ENCODE results near the gene ACOT9.
A peak's percentile ranks its signal among the peaks of the same experiment; 100 is the strongest.
"Not testable (repeated sequence)": the region's sequence is repeated elsewhere in the genome, so short reads cannot be mapped to it uniquely, and the experiment has no call there.

Gene ACOT9

DNA sequence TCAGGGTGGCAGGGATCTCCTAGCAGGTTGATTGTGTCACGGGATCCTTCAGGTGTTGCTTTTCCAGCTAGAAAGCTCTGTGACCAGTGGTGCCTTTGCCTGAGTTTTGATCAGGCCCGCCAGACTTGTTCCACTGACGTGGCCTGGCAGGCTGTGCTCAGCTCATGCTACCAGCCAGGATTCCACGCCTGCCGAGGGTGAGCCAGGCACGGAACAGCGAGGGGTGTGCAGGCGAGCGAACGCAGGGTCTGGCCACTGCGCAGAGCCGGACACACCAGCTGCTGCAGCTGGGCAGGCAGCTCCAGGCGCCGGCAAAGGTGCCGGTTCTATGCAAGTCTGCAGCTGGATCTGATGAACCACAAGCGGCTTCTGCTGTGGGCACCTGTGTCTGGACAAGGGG, 22.8 kb upstream of the ACOT9 start:
- no peak for DNase-seq (ENCODE audit: low read depth)

DNA sequence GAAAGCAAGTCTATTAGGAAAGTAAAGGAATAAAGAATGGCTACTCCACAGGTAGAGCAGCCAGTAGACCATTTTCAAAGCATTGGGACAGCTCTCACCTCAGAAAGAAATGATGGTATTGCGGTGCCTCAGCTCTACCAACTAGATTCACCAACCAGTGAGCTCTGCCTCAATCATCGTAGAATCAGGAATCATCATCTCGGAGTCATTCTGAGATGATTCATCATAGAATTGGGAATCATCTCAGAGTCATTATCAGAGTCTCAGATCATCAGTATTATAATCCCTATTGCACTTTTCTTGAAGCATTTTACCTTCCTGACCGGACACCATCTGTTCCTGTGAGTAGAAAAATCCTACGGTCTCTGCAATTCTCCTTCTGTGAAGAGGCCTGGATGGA, 22.4 kb upstream of the ACOT9 start:
- peak; percentile 13 for DNase-seq (ENCODE audit: low read depth)

DNA sequence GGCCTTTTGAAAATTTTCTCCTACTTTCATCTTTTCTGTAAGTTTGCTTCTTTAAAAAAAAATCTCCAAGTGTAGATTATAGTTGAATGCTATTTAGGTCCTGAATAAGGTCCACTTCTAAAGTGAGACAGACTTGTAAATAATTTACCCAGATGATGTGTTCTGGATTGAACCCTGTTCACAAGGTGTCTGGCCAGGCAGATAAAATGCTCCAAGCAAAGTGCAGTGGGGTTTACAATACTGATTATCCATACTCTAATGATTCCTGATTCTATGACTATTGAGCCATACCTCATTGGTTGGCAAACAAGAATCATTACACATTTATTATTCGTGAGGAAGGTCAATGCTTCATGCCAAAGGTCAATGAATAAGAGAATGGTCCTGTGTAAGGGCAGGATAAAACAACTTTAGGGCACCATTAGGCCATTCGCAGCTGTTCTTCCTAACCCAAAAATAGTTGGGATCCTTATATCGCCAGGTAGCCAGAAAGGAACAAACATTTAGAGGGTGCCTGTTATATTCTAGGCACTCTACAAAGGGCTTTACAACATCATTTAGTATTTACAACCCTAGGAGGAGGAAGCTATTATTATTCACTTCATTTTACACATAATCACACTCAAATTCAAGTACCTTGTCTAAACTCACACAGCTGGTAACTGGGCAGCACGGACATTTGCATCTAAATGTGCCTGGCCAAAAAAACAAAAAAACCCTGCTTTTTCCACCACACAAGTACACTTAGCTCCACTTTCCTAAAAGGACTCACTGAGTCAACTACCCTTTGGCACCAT, 21.3 kb upstream of the ACOT9 start:
- DNase-seq (ENCODE audit: low read depth) = no peak

DNA sequence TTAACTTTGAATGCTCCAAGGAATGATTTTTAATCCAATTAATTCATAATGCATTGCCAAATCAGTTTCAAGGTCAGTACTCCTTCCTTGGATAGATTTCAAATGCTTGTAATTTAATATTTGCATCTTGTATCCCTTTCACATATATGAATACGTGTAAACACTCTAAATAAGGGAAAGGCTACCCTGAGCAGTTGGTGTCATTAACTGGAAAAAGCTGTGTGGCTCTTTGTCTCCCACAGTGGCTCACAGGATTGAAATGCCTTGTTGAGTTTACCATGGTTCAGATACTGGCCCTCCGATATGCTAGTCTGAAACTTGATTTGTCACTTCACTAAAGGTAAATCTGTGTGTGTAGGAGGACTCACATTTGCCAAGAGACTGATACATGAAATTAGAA, 16.7 kb upstream of the ACOT9 start:
- DNase-seq (ENCODE audit: low read depth) = no peak

DNA sequence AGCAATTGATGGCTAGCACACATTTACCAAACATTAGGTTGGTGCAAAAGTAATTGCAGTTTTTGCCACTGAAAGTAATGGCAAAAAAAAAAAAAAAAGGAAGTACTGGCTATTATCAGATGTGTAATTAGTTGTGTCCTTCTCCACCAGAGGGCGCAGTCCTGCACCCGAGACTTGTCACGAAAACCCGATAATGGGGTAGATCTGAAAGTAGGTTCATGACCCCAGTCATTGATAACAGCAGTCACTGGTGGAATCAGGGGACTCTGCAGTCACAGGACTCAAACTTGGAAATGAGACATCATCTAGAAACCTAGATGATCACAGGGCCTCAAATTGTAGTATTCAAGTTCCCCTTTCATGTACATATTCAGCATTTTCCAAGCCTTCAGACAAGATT, 13.1 kb upstream of the ACOT9 start:
- peak; percentile 49 for DNase-seq (ENCODE audit: low read depth)

DNA sequence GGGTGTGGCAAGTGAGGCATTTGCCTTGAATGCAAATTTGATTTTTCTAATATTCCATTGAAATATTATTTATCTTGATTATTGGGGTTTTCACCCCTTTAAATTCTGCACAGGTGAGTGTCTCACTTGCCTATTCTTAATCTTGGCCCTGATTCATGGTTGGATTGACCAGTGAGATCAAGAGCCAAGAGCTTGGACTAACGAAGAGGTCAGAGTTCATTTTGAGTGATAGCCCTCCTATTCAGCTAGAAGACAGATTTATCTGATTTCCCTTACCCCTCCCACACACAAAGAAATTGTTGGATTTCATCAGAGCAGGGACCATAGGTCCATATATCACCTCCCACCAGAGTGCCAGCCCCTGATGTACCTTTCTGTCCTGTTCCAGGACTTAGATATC, 11.6 kb upstream of the ACOT9 start:
- no peak for DNase-seq (ENCODE audit: low read depth)

DNA sequence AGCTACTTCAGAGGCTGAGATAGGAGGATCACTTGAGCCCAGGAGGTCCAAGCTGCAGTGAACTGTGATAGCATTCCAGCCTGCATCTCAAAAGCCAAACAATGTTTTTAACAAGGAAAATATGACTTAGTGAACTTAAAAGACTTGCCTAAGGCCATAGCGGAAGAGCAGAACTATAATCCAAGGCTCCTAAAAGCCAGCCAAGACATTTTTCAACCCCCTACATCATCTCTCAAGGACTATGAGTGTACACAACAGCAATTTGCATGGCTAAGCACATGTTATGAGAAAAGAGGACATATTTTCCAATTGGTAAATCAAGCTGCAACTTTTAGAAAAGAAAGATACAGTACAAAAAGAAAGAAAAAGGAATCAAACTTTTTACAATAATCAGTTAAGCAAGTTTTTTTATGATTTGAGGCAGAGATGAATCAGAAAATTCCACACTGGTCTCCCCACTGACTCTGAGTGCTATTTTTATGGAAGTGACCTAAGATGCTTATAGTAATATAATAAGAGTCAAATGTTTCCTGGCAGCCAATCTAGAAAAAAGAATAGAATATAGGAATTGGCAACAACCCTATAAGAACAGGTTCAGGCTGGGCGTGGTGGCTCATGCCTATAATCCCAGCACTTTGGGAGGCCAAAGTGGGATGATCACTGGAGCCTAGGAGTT, 9.8 kb upstream of the ACOT9 start:
- DNase-seq (ENCODE audit: low read depth) = peak; percentile 86

DNA sequence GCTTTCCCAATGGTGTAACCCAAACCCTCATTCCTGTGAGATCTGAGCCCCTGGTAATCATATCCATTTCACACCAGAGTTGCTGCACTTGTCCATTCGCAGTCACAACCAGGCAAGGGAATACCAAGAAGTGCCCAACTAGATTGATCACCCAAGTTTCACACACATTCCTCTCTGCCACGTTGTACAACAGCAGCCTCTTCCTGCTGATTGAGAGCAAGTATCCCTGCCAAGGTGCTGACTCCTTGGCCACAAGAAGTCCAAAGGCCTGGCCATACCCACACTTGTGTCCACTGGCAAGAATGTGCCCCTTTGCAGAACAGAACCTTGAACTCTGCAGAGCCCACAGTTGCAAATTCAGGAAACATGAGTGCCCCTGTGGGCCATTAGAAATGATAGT, 6.5 kb upstream of the ACOT9 start:
- DNase-seq (ENCODE audit: low read depth) = no peak

DNA sequence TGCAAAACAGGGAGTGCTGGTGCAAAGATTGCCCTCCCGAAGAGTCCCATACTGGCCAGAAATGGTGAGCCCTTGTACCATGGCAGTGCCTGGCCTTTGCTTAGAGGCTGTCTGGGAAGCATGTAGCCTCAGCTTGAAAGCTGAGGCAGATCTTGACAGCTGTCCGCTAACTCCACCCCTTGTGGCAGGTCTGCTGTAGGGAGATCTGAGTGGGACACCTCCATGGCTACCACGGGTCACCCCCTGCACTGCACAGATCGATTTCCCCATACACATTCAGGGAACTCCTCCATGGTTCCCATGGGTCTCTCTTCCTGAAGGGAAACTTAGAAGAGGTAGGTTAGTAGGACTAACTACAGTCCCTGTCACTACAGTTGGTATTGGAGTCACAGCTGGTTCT, 6.1 kb upstream of the ACOT9 start:
- DNase-seq (ENCODE audit: low read depth) = no peak

DNA sequence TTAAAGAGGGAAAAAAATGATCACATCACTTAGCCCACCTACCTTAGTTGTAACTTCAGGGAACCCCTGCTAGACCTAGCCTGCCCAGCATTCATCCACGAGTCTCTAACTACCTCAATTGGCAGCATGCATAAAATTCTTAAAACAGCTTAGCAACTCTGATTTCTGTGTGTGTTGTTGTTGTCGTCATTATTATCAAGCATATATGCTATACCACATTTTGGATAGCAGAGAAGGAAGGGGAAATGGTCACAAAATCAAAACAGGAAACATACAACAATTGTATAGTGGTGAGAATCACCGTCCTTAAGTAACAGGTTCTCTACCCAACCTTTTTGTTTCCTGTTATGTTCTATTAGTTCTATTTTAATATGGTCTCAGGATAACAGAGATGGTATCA, 2.7 kb upstream of the ACOT9 start:
- no peak for DNase-seq (ENCODE audit: low read depth)

DNA sequence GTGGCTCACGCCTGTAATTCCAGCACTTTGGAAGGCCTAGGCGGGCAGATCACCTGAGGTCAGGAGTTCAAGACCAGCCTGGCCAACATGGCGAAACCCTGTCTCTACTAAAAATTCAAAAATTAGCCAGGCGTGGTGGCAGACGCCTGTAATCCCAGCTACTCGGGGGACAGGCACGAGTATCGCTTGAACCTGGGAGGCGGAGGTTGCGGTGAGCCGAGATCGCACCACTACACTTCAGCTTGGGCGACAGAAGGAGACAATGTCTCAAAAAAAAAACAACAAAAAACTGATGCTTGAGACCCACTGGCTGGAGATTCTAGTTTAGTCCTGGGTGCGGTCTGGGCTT, 521 bp upstream of the ACOT9 start:
- not testable (repeated sequence) for DNase-seq (ENCODE audit: low read depth)

DNA sequence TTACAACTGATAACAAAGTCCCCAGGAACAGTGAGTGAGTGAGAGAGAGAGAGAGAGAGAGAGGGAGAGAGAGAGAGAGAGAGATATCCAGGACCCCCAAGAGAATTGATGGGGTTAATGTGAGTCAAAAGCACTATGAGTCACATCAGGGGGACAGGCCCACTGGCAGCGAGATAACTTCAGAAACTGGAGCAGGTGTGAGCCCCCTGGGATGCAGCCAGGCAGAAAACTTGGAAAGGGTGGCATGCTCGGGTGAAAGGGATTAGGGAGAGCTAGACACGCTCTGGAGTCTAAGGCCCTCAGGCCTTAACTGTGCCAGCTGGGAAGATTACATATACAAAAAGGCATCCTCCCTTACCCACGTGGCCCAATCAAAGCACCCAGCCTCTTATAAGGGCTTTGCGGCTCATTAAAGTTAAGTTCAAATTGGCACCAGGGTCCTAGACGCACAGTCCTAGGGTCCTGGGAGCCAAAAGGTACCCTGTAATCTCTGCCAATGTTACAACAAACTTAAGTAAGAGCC, 841 bp downstream of the ACOT9 start:
- DNase-seq (ENCODE audit: low read depth) = peak; percentile 69

DNA sequence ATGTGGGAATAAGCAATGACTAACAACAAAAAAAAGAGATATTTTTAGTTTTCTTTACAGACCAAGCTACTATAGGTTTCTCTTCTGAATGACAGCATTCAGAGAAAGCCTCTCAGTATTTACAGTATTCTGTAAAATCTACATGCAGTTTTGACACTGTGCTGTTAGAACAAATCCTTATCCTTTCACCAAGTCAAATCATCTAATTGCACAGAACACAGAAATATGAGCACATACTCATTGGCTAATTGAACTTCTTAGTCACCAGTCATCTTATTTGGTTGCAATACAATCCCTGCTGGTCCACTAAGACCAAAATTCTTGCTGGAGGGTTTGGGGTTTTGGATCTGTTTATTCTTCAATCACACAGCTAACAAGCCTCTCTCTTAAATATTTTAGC, 5.7 kb downstream of the ACOT9 start:
- peak; percentile 27 for DNase-seq (ENCODE audit: low read depth)

DNA sequence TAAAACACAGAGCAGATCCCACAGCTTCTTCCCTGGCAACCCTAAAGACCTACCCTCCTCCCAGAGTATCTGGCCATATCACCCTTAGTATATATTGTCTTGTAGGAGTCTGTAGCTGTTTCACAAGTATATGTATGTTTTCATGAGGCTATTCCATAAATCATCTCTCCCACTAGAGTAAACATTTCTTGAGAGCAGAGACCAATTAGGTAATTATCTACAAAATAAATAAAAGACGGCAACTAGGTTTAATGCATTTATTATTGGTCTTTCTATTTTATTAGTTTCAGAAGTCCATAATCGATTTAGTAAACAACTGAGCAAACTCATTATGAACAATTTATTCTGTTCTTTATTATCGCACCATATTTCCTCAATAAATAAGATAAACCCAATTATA, 7.0 kb downstream of the ACOT9 start:
- no peak for DNase-seq (ENCODE audit: low read depth)

DNA sequence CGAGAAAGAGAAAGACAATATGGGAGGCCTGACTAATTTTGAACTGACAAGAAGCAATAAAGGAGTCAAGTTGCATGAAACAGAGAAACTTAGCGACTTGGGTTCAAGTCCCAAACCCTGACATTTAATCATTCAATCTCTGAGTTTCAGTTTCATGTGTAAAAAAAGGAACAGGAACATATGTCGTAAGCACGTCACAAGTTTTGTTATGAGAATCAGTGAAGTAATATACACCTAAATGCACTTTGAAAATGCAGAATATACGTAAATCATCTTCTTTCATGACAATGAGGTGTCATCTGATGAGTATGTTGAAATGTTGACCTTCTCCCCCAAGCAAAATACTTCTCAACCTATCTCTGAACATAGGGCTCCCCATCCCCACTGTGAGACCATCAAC, 10.4 kb downstream of the ACOT9 start:
- DNase-seq (ENCODE audit: low read depth) = no peak

DNA sequence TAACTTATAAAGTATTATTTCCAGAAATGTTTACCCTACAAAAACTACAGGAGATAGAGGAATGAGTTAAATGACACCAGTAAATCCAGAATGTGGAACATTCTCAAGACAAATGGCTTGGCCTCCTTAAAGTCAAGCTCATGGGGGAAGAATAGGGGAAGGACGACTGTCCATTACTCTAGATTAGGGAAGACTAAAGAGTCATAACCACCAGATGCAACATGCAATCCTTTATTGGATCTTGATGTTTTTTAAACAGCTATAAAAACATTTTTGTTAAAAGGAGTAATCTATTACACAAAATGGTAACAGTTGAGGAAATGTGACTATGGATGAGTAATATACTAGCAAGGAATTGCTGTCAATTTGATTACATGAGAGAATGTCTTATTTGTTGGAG, 11.1 kb downstream of the ACOT9 start:
- no peak for DNase-seq (ENCODE audit: low read depth)

DNA sequence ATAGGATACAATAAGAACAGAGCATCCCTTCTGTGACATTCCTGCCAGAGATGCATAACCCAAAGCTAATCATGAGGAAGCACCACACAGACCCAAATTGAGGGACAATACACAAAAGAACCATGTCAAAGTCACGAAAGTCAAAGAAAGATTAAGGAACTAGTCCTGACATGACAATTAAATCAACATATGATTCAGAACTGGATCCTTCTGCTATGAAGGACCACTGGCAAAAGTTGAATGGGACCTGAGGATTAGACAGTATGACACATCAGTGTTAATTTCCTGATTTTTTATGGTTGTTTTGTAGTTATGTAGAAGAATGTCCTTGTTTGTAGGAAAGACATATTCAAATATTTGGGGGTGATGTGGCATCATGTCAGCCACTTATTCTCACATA, 13.9 kb downstream of the ACOT9 start:
- DNase-seq (ENCODE audit: low read depth) = no peak

DNA sequence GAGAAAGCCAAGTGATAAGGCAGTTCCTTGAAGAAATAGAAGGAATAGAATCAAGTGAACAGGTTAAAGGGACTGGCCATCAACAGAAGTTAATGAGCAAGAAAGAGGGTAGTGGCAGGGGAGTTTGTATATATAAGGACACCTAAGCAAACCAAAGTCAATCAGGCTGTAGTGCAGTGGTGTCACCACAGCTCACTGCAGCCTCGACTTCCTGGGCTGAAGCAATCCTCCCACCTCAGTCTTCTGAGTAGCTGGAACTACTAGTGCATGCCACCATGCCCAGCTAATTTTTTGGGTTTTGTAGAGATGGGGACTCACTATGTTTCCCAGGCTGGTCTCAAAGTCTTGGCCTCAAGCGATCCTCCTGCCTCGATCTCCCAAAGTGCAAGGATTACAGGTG, 15.9 kb downstream of the ACOT9 start:
- DNase-seq (ENCODE audit: low read depth) = no peak

DNA sequence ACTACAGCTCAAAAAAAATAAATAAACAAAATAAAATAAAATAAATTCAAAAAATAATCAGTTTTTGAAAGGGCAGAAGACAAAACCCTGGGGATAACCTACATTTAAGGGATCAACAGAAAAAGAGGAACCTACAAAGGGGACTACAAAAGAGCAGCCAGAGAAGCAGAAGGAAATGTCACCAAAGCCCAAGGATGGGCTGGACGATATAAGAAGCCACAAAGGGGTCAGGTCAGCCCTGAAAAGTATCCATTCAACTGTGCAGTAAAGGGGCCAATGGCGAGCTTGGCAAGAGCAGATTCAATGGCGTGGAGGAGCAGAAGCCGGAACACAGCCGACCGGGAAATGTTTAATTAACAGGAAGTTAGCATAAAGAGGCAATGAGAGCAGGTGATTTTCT, 16.9 kb downstream of the ACOT9 start:
- no peak for DNase-seq (ENCODE audit: low read depth)

DNA sequence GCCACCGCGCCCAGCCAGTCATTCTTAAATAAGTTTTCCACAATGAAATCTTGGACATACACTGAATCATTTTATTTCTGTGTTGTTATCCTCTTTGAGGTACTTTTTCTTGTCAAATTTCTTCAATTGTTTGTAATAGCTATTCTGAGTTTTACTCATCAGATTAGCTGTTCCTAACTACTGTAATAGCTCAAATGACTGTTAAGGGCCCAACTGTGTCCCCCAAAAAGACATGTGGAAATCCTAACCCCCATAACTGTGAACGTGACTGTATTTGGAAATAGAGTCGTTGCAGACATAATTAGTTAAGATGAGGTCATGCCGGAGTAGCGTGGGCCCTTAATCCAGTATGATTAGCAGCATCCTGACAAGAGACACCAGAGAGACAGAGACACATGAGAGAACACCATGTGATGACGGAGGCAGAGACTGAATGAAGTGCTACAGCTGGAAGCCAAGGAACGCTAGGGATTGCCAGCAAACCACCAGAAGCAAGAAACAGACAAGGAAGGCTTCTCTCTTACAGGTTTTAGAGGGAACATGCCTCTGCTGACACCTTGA, 22.9 kb downstream of the ACOT9 start:
- DNase-seq (ENCODE audit: low read depth) = no peak

DNA sequence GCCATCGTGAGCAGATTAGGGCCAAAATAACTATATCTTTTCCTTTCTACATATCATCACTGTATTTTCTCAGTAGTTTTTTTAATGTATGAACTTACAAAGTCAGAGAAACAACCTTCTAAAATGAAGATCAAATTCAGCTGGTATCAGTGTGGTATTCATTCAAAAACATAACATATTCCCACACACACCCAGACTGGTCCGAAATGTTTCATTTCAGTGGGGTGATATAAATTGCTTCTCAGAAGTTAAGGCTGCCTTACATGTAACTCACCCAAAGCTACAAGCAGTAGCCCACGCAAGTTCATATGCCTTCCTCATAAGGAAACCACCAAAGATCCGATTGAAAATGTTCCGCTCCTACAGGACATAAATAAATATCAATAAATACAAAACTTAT, 37.8 kb downstream of the ACOT9 start:
- DNase-seq (ENCODE audit: low read depth) = no peak

DNA sequence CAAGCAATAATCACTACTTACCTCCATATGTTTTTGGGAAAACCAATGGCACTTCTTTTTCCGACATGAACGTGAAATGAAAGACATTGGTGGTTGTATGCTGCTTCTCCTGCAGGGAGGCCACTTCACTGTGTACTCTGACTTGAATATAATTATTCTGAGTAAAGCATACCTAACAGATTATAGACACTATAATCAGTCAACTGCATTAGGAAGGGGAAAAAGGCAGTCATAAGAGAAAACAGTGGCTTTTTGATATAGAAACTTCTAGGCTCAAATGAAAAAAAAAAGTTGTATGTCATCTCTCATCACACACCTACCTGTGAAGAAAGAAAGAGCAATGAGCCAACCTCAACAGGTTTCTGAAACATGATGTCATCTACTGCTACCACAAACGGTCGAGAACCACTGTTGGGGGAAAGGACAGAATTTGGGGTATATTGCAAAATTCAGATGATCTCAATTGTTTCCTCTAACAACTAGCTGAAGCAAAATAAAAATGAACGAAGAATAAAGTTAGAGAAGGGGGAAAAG, 38.3 kb downstream of the ACOT9 start:
- no peak for DNase-seq (ENCODE audit: low read depth)

DNA sequence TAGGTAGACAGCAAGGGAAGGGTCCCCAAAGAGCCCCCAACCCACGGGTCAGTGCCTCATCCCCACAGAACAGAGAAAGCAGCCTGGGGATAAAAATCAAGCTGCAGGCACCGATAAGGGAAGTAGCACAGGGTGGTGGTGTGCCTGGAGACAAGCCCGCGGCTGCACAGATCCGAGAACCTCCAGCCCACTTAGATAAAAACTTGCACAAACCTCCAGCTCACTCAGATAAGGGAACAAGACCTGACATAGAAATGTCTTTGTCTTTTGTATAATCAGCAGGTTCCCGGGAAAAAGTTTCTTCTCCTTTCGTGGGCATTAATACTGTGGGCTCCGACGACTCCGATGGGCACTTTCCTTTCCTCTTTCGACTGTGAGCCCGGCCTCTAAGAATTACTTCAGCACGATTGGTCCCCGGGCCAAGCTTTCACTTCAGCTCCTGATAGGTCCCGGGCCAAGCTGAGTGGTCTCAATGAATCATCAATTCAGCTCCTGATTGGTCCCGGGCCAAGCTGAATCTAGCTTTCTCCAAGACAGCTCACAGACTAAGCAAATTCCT, 43.4 kb downstream of the ACOT9 start:
- no peak for DNase-seq (ENCODE audit: low read depth)

Data from iris pigment epithelial cell (primary cell).